ENCODE measurements around the gene CRYGS. TPM values are rescaled to one million over a fixed set of nuclear protein-coding genes. Genes with fewer than 3 reads are reported as not detected.

The CRYGS gene
- total RNA-seq, 1 donor from 2014 or later, result 1.2 TPM

GRCh38 chr3:186492385-186492984, 51.7 kb downstream of the CRYGS start:
- no peak for ATAC-seq

- ATAC-seq, result no peak
Measured at GRCh38 chr3:186489507-186489906, 54.7 kb downstream of the CRYGS start.

Other genes starting within 250 kb of the CRYGS start
- 0.40 TPM for gene DGKG, start 182.1 kb downstream of the CRYGS start, total RNA-seq
- 6.6 TPM for gene TBCCD1, start 23.0 kb upstream of the CRYGS start, total RNA-seq
- 24.0 TPM for gene DNAJB11, start 26.3 kb upstream of the CRYGS start, total RNA-seq
- not detected for gene AHSG, start 68.7 kb upstream of the CRYGS start, total RNA-seq
- not detected for gene FETUB, start 96.0 kb upstream of the CRYGS start, total RNA-seq
- 0.12 TPM for gene HRG, start 121.6 kb upstream of the CRYGS start, total RNA-seq
- not detected for gene KNG1, start 173.0 kb upstream of the CRYGS start, total RNA-seq
- 118 TPM for gene EIF4A2, start 239.2 kb upstream of the CRYGS start, total RNA-seq